Panc1 (cell line): Measurements from ENCODE around the gene HOXA13. TPM values are rescaled to one million over a fixed set of nuclear protein-coding genes. Genes with fewer than 3 reads are reported as not detected.

Experiments
- ATAC-seq: fragments of 200-7000 bp; cut with Tn5 transposase; 2 replicates; pipeline ENCODE4 v1.9.1; 2020; ENCODE audit warnings: mild to moderate bottlenecking, moderate library complexity
- BruUV-seq: library from RNA; stranded (reverse); fragments of 400-500 nt; replicated peaks from 2 replicates; lab custom pipeline; 2021; lab: Mats Ljungman, UMichigan
- CTCF ChIA-PET: fragments of 300-600 bp; sonication (Branson Sonifier 250); formaldehyde crosslinking; loops from one replicate; lab custom pipeline; 2022; ENCODE audit warnings: antibody characterized with exemption; lab: Charles Lee
- POLR2A ChIA-PET: fragments of 300-600 bp; sonication (Branson Sonifier 250); formaldehyde crosslinking; loops from one replicate; lab custom pipeline; 2022; ENCODE audit warnings: antibody characterized with exemption; lab: Charles Lee
- DNase-seq: peaks from one replicate; pipeline ENCODE4 v3.0.0-alpha.2; 2010; ENCODE audit warnings: low read depth, low spot score
- H3K27ac ChIP-seq: 2 replicates; pipeline ENCODE4 v1.5.1; 2011; ENCODE audit warnings: mild to moderate bottlenecking, low read length, inconsistent platforms
- H3K27me3 ChIP-seq: fragments of 200-500 bp; sonication (Bioruptor generic); 2 replicates; pipeline ENCODE4 v1.6.0; 2014; ENCODE audit warnings: low read length, inconsistent platforms; ENCODE audit not compliant: control insufficient read depth, insufficient read depth
- H3K36me3 ChIP-seq: fragments of 200-500 bp; sonication (Bioruptor generic); 2 replicates; pipeline ENCODE4 v1.5.1; 2014; ENCODE audit warnings: inconsistent platforms, mild to moderate bottlenecking, low read length, moderate library complexity; ENCODE audit not compliant: control insufficient read depth, insufficient read depth
- H3K4me1 ChIP-seq: 2 replicates; pipeline ENCODE4 v1.5.1; 2011; ENCODE audit warnings: inconsistent platforms, mild to moderate bottlenecking, low read length, moderate library complexity; ENCODE audit not compliant: control insufficient read depth, insufficient read depth
- H3K4me3 ChIP-seq, 2 experiments: 2 replicates each; pipeline ENCODE4 v1.5.1; 2011 to 2012; ENCODE audit warnings: low read depth in 2 of 2, low read length in 2 of 2, mild to moderate bottlenecking in 2 of 2, inconsistent platforms in 1 of 2, moderate library complexity in 1 of 2
- H3K9me3 ChIP-seq: fragments of 200-500 bp; sonication (Bioruptor generic); 2 replicates; pipeline ENCODE4 v1.5.1; 2014; ENCODE audit warnings: low read depth, mild to moderate bottlenecking, inconsistent platforms, low read length, moderate library complexity; ENCODE audit not compliant: control insufficient read depth, insufficient read depth
- POLR2AphosphoS5 ChIP-seq: IDR thresholded peaks from 2 replicates; pipeline ENCODE4 v1.6.1; 2012; ENCODE audit warnings: mild to moderate bottlenecking, low read depth, low read length, moderate library complexity
- REST ChIP-seq, 2 experiments: IDR thresholded peaks; 2 replicates each; pipeline ENCODE4 v1.6.1; 2011 to 2012; ENCODE audit warnings: low read depth in 2 of 2, control low read depth in 1 of 2, low read length in 1 of 2, mild to moderate bottlenecking in 1 of 2, moderate library complexity in 1 of 2; ENCODE audit not compliant: insufficient read depth in 1 of 2
- SIN3A ChIP-seq: IDR thresholded peaks from 2 replicates; pipeline ENCODE4 v1.6.1; 2012; ENCODE audit warnings: low read depth, mild to moderate bottlenecking, low read length, moderate library complexity, borderline replicate concordance; ENCODE audit not compliant: insufficient read depth
- TCF7L2 ChIP-seq: IDR thresholded peaks from 2 replicates; pipeline ENCODE4 v1.6.1; 2011; ENCODE audit warnings: mild to moderate bottlenecking, low read depth, low read length, inconsistent platforms
- in situ Hi-C: cut with HindIII; loops from 2 replicates; pipeline ENCODE4 v1.10.0; 2016; ENCODE audit warnings: low sequenced_read_pairs, low pct_unique_long_range_greater_than_20kb
- intact Hi-C: fragments of 100-400 bp; cut with micrococcal nuclease; formaldehyde crosslinking; loops from one replicate; pipeline ENCODE4 v1.10.0; 2022; ENCODE audit not compliant: unreplicated experiment
- total RNA-seq: library from RNA; stranded (reverse); gene quantifications from one replicate; pipeline ENCODE4 v1.2.1, GENCODE V29; 2021; ENCODE audit not compliant: unreplicated experiment
- TF ChIP-seq, protein P1 (sequence below): fragments of 450-650 bp; IDR thresholded peaks from 2 replicates; pipeline ENCODE4 v1.5.1; 2017; ENCODE audit warnings: mild to moderate bottlenecking

HOXA13 gene
- total RNA-seq, 1 experiment from 2014 or later, result 1.2 TPM

- POLR2A ChIA-PET, result no interaction called here
- BruUV-seq, result no TSS peak
- Histone ChIP-seq H3K27me3 (peaks cover 20% of the 10 kb centered on the region), H3K4me3 (no peak overlapping the region), H3K9me3 (no peaks in the 10 kb centered on the region), H3K27ac (no peak overlapping the region), H3K36me3 (no peaks in the 10 kb centered on the region), H3K4me1 (peaks cover 3% of the 10 kb centered on the region; the same call in 1 of the 2 replicates)
- in situ Hi-C loops, result no loop called here
- intact Hi-C loops, result loop anchor here (5.0 kb wide), 1 partner anchor 356 kb away; no protein-coding TSS in a partner anchor
- ATAC-seq (no peak), DNase-seq (no peak)
- CTCF ChIA-PET, result interaction anchor here (1.0 kb wide), 1 partner anchor 297 kb away, joined by 3 read pairs; no protein-coding TSS in a partner anchor
- no peak for TF ChIP-seq POLR2AphosphoS5
- TF ChIP-seq TCF7L2, result no peak
- no peak for TF ChIP-seq SIN3A
- TF ChIP-seq, protein P1, sequence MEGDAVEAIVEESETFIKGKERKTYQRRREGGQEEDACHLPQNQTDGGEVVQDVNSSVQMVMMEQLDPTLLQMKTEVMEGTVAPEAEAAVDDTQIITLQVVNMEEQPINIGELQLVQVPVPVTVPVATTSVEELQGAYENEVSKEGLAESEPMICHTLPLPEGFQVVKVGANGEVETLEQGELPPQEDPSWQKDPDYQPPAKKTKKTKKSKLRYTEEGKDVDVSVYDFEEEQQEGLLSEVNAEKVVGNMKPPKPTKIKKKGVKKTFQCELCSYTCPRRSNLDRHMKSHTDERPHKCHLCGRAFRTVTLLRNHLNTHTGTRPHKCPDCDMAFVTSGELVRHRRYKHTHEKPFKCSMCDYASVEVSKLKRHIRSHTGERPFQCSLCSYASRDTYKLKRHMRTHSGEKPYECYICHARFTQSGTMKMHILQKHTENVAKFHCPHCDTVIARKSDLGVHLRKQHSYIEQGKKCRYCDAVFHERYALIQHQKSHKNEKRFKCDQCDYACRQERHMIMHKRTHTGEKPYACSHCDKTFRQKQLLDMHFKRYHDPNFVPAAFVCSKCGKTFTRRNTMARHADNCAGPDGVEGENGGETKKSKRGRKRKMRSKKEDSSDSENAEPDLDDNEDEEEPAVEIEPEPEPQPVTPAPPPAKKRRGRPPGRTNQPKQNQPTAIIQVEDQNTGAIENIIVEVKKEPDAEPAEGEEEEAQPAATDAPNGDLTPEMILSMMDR, result no peak
- no peak for TF ChIP-seq REST (IDR thresholded peaks at IDR 0.05; ENCODE audit: insufficient read depth in 1 of 2, low read depth in 2 of 2, low read length in 1 of 2)
These were observed 21.4 kb upstream of the HOXA13 start for GRCh38 chr7:27221201-27221797.

DNA sequence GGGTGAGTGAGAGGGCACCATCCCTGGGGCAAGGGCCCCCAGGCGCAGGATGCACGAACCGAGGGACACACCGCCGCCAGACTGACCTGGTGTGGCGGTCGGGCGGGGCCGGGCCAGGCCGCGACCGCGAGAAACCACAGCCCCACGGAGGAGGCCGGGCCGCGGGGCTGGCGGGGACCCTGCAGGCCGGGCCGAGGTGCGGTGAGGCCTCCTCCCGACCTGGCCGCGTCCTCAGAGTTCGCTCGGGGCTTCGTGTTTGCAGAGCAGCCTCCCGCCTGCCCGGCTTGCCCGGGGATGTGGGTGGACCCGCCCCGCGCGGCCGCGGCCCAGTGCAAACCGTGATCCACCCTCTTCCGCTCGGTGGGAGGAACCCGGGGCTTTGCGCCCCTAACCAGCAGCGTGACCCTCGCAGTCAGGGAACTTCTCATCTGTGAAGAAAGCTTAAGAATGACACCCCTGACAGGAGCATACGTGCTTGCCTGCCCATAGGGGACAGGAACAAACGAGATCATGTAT is 20.6 kb upstream of the HOXA13 start:
- no peaks in the 10 kb centered on the region for H3K9me3 ChIP-seq
- TF ChIP-seq TCF7L2 (no peak), POLR2AphosphoS5 (no peak), REST (IDR thresholded peaks at IDR 0.05; ENCODE audit: insufficient read depth in 1 of 2, low read depth in 2 of 2, low read length in 1 of 2) (no peak), SIN3A (no peak)
- TF ChIP-seq, protein P1, result no peak
- DNase-seq (no peak), ATAC-seq (no peak)
- peaks cover 20% of the 10 kb centered on the region for H3K27me3 ChIP-seq
- no TSS peak for BruUV-seq
- CTCF ChIA-PET, result interaction anchor here (0.6 kb wide), 1 partner anchor 701 kb away, joined by 6 read pairs; no protein-coding TSS in a partner anchor
- no peak overlapping the region for H3K27ac ChIP-seq
- POLR2A ChIA-PET, result no interaction called here
- in situ Hi-C loops (no loop called here), intact Hi-C loops (loop anchor here (5.0 kb wide), 1 partner anchor 357 kb away; no protein-coding TSS in a partner anchor)
- peaks cover 3% of the 10 kb centered on the region; the same call in 1 of the 2 replicates for H3K4me1 ChIP-seq
- no peaks in the 10 kb centered on the region for H3K36me3 ChIP-seq
- no peak overlapping the region for H3K4me3 ChIP-seq
